B cell (primary cell): ENCODE results near the gene CMAS. TPM values are rescaled to one million over a fixed set of nuclear protein-coding genes. Genes with fewer than 3 reads are reported as not detected.

ENCODE experiments used
- ATAC-seq: fragments of 200-7000 bp; cut with Tn5 transposase; one replicate; pipeline ENCODE4 v1.10.0; 2021; ENCODE audit warnings: low read depth, mild to moderate bottlenecking, moderate number of reproducible peaks, moderate library complexity
- CTCF ChIA-PET: fragments of 350-600 bp; sonication (Branson Sonifier 250); formaldehyde crosslinking; loops from one replicate; lab custom pipeline; 2021; ENCODE audit warnings: antibody characterized with exemption, inconsistent platforms; lab: Charles Lee
- POLR2A ChIA-PET: fragments of 350-600 bp; sonication (Branson Sonifier 250); formaldehyde crosslinking; loops from one replicate; lab custom pipeline; 2021; ENCODE audit warnings: antibody characterized with exemption; lab: Charles Lee
- DNase-seq: peaks from one replicate; pipeline ENCODE4 v3.0.0; 2013
- H2AFZ ChIP-seq: 2 replicates; pipeline ENCODE4 v1.6.1; 2012; ENCODE audit warnings: mild to moderate bottlenecking, low read depth, low read length; ENCODE audit not compliant: insufficient read depth, poor library complexity, severe bottlenecking
- H3K27ac ChIP-seq, 2 donors: 1 replicate in 1 of 2; 2 replicates in 1 of 2; pipeline ENCODE4 v1.5.1; 2012 to 2013; ENCODE audit warnings: low read length in 2 of 2, mild to moderate bottlenecking in 2 of 2, moderate library complexity in 1 of 2
- H3K27me3 ChIP-seq, 4 experiments: fragments of 200-600 bp in 1 of 4; sonication (generic) in 1 of 4; replicated peaks in 1 of 4; 1 replicate in 2 of 4; 2 replicates in 2 of 4; pipeline versions ENCODE4 v1.6.1 to v1.7.0; 2013 to 2016; ENCODE audit warnings: low read length in 3 of 4, mild to moderate bottlenecking in 2 of 4, mixed read lengths in 1 of 4, moderate library complexity in 1 of 4; ENCODE audit not compliant: insufficient read depth in 4 of 4, control insufficient read depth in 3 of 4; ENCODE audit errors: control extremely low read depth in 1 of 4
- H3K36me3 ChIP-seq, 2 experiments: replicated peaks in 1 of 2; 1 replicate in 1 of 2; 2 replicates in 1 of 2; pipeline versions ENCODE4 v1.6.1 to v1.7.1; 2013; ENCODE audit warnings: low read length in 1 of 2; ENCODE audit not compliant: insufficient read depth in 2 of 2, control insufficient read depth in 1 of 2; ENCODE audit errors: control extremely low read depth in 1 of 2, extremely low read depth in 1 of 2
- H3K4me1 ChIP-seq, 2 donors: fragments of 200-600 bp in 1 of 2; sonication (generic) in 1 of 2; 1 replicate in 1 of 2; 2 replicates in 1 of 2; pipeline versions ENCODE4 v1.5.1 to v1.6.1; 2013 to 2017; ENCODE audit warnings: low read length in 2 of 2; ENCODE audit not compliant: control insufficient read depth in 2 of 2, insufficient read depth in 2 of 2
- H3K4me2 ChIP-seq: replicated peaks from 2 replicates; pipeline ENCODE3; 2012; ENCODE audit warnings: mild to moderate bottlenecking, low read depth, low read length; ENCODE audit not compliant: poor library complexity, severe bottlenecking
- H3K4me3 ChIP-seq, 5 experiments: fragments of 200-600 bp in 1 of 5; sonication (generic) in 1 of 5; 1 replicate in 3 of 5; 2 replicates in 2 of 5; pipeline versions ENCODE4 v1.5.1 to v1.7.0; 2011 to 2016; ENCODE audit warnings: low read length in 4 of 5, mild to moderate bottlenecking in 4 of 5, low read depth in 2 of 5, control low read depth in 1 of 5, moderate library complexity in 1 of 5; ENCODE audit not compliant: insufficient read depth in 1 of 5; ENCODE audit errors: control extremely low read depth in 1 of 5, extremely low read depth in 1 of 5
- H3K79me2 ChIP-seq: fragments of 200-600 bp; sonication (generic); one replicate; pipeline ENCODE4 v1.6.0; 2016; ENCODE audit warnings: low read length; ENCODE audit not compliant: control insufficient read depth, insufficient read depth
- H3K9ac ChIP-seq: fragments of 200-600 bp; sonication (generic); 2 replicates; pipeline ENCODE4 v1.6.1; 2017; ENCODE audit warnings: mild to moderate bottlenecking, low read length, moderate library complexity
- H3K9me3 ChIP-seq, 3 donors: one replicate each; pipeline versions ENCODE4 v1.6.1 to v1.7.1; 2013; ENCODE audit warnings: low read length in 2 of 3; ENCODE audit not compliant: control insufficient read depth in 2 of 3, insufficient read depth in 1 of 3; ENCODE audit errors: control extremely low read depth in 1 of 3
- H4K20me1 ChIP-seq: 2 replicates; pipeline ENCODE4 v1.6.0; 2012; ENCODE audit warnings: mild to moderate bottlenecking, low read length; ENCODE audit not compliant: insufficient read depth, control insufficient read depth, poor library complexity, severe bottlenecking
- H3K27ac Mint-ChIP-seq: one replicate; pipeline ENCODE4 v1.8.0; 2021; ENCODE audit warnings: mixed read lengths
- H3K27me3 Mint-ChIP-seq: one replicate; pipeline ENCODE4 v1.8.0; 2021; ENCODE audit warnings: mixed read lengths
- H3K4me1 Mint-ChIP-seq: one replicate; pipeline ENCODE4 v1.8.0; 2021; ENCODE audit warnings: mixed read lengths
- H3K4me3 Mint-ChIP-seq: one replicate; pipeline ENCODE4 v1.8.0; 2021; ENCODE audit warnings: mixed read lengths
- H3K9me3 Mint-ChIP-seq: one replicate; pipeline ENCODE4 v1.8.0; 2022; ENCODE audit warnings: mixed read lengths; ENCODE audit not compliant: insufficient read depth
- EZH2 ChIP-seq: IDR thresholded peaks from 2 replicates; pipeline ENCODE4 v1.6.1; 2012; ENCODE audit warnings: borderline replicate concordance, low read depth, mild to moderate bottlenecking, moderate library complexity, low read length; ENCODE audit not compliant: insufficient read depth, poor library complexity, severe bottlenecking
- WGBS: methylation state at CpG from one replicate; pipeline ENCODE4 v1.1.5; 2013; ENCODE audit warnings: missing lambda C conversion rate; ENCODE audit not compliant: insufficient coverage; 5-methylcytosine and 5-hydroxymethylcytosine counted together
- intact Hi-C: fragments of 100-400 bp; cut with micrococcal nuclease; formaldehyde crosslinking; loops from one replicate; pipeline ENCODE4 v1.10.0; 2022
- polyA plus RNA-seq: library from polyadenylated mRNA; depleted of rRNA; stranded (reverse); fragments of >200 nt; gene quantifications from 2 replicates; pipeline ENCODE4 v1.2.3, GENCODE V29; 2012
- total RNA-seq, 2 donors: library from RNA; stranded (reverse); fragments of 120-200 nt in 1 of 2; gene quantifications; 1 replicate in 1 of 2; 2 replicates in 1 of 2; pipeline versions ENCODE4 v1.2.3 to v1.2.4, GENCODE V29; 2013 to 2022
- TF ChIP-seq, protein P1 (sequence below): fragments of 200-600 bp; IDR thresholded peaks from one replicate; pipeline ENCODE4 v1.8.0; 2022; ENCODE audit warnings: antibody characterized with exemption, mild to moderate bottlenecking

The CMAS gene
- total and polyA plus RNA-seq, 2 donors (not counting 1 experiment from before 2014, with no cell fraction given), result 5.8 to 19.1 TPM

- Histone ChIP-seq H3K27me3 (no peaks in the 10 kb centered on the region), H3K4me3 (no peak overlapping the region), H2AFZ (no peak overlapping the region), H4K20me1 (no peaks in the 10 kb centered on the region), H3K9me3 (no peaks in the 10 kb centered on the region), H3K36me3 (peaks cover 7 to 49% of the 10 kb centered on the region in 2 experiments), H3K4me1 (no peaks in the 10 kb centered on the region), H3K9ac (no peak overlapping the region), H3K27ac (no peak overlapping the region), H3K79me2 (no peaks in the 10 kb centered on the region), H3K4me2 (no peak overlapping the region)
- ChIA-PET CTCF (interaction anchor here (0.7 kb wide), 1 partner anchor 13 kb away, joined by 3 read pairs; no protein-coding TSS in a partner anchor), POLR2A (no interaction called here)
- no peak for TF ChIP-seq EZH2
- TF ChIP-seq, protein P1, sequence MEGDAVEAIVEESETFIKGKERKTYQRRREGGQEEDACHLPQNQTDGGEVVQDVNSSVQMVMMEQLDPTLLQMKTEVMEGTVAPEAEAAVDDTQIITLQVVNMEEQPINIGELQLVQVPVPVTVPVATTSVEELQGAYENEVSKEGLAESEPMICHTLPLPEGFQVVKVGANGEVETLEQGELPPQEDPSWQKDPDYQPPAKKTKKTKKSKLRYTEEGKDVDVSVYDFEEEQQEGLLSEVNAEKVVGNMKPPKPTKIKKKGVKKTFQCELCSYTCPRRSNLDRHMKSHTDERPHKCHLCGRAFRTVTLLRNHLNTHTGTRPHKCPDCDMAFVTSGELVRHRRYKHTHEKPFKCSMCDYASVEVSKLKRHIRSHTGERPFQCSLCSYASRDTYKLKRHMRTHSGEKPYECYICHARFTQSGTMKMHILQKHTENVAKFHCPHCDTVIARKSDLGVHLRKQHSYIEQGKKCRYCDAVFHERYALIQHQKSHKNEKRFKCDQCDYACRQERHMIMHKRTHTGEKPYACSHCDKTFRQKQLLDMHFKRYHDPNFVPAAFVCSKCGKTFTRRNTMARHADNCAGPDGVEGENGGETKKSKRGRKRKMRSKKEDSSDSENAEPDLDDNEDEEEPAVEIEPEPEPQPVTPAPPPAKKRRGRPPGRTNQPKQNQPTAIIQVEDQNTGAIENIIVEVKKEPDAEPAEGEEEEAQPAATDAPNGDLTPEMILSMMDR, result no peak
- Mint-ChIP-seq H3K4me3 (no peak overlapping the region), H3K4me1 (no peaks in the 10 kb centered on the region), H3K27me3 (no peaks in the 10 kb centered on the region), H3K9me3 (no peaks in the 10 kb centered on the region), H3K27ac (no peak overlapping the region)
- WGBS, result no CpG with 5 or more reads among the region's 2 CpGs
- intact Hi-C loops, result no loop called here
- no peak for ATAC-seq
- DNase-seq, result no peak
Observed at GRCh38 chr12:22059976-22060647, 14.1 kb downstream of the CMAS start.

DNA sequence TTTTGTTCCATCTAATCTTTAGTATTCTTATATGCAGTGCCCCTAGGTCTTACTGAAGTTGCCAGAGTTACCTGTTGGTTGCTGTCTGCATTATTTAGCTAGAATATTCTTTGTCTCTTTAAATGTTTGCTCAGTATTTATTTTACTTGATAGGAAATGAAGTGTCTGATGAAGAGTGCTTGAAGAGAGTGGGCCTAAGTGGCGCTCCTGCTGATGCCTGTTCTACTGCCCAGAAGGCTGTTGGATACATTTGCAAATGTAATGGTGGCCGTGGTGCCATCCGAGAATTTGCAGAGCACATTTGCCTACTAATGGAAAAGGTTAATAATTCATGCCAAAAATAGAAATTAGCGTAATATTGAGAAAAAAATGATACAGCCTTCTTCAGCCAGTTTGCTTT, 18.9 kb downstream of the CMAS start:
- Histone ChIP-seq H3K27ac (no peak overlapping the region), H3K9ac (no peak overlapping the region), H3K27me3 (no peaks in the 10 kb centered on the region), H4K20me1 (no peaks in the 10 kb centered on the region), H3K36me3 (peaks cover 7 to 25% of the 10 kb centered on the region in 2 experiments), H3K4me1 (no peaks in the 10 kb centered on the region), H3K4me3 (no peak overlapping the region), H3K4me2 (no peak overlapping the region), H2AFZ (no peak overlapping the region), H3K9me3 (no peaks in the 10 kb centered on the region), H3K79me2 (no peaks in the 10 kb centered on the region)
- Mint-ChIP-seq H3K27me3 (no peaks in the 10 kb centered on the region), H3K27ac (no peak overlapping the region), H3K4me1 (no peaks in the 10 kb centered on the region), H3K4me3 (no peak overlapping the region), H3K9me3 (no peaks in the 10 kb centered on the region)
- ATAC-seq (no peak), DNase-seq (no peak)
- intact Hi-C loops, result no loop called here
- ChIA-PET POLR2A (no interaction called here), CTCF (no interaction called here)
- no CpG with 5 or more reads among the region's 4 CpGs for WGBS
- no peak for TF ChIP-seq EZH2
- TF ChIP-seq, protein P1, result no peak
